ENCODE measurements around the gene DDAH1. TPM values are rescaled to one million over a fixed set of nuclear protein-coding genes. Genes with fewer than 3 reads are reported as not detected.

Gene DDAH1
- total RNA-seq, 1 donor from 2014 or later = 0.07 TPM

DNA sequence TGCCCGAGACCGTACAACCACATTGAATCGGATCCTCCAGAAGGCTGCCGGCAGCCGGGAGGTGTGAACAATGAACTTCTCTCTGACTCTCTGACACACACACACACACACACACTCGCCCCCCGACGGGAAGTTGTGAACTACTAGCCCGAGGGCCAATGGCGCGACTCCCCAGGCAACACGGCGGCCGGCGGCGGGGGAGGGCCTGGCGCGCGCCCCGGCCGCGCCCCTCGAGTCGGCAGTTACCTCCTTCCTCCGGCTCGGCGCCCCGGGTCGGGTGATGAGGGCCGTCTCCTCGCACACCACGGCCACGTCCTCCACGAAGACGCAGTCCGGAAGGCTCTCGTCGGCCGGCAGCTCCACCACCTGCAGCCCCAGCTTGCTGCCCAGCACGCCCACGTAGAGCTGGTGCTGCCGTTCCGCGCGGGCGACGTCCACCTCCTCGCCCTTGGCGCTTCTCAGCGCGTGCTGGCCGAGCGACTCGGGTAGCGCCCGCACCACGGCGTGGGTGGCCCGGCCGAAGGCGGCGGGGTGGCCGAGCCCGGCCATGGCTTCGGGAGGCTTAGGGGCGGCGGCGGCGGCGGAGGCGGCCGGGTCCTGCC is 361 bp downstream of the DDAH1 start:
- Mint-ChIP-seq H3K27ac (no peak overlapping the region), H3K4me3 (peak overlapping the region; percentile 76), H3K9me3 (no peaks in the 10 kb centered on the region), H3K36me3 (ENCODE audit: low read depth) (no peaks in the 10 kb centered on the region), H3K27me3 (peaks cover 44% of the 10 kb centered on the region), H3K4me1 (peaks cover 7% of the 10 kb centered on the region)
- TF ChIP-seq, protein P1, sequence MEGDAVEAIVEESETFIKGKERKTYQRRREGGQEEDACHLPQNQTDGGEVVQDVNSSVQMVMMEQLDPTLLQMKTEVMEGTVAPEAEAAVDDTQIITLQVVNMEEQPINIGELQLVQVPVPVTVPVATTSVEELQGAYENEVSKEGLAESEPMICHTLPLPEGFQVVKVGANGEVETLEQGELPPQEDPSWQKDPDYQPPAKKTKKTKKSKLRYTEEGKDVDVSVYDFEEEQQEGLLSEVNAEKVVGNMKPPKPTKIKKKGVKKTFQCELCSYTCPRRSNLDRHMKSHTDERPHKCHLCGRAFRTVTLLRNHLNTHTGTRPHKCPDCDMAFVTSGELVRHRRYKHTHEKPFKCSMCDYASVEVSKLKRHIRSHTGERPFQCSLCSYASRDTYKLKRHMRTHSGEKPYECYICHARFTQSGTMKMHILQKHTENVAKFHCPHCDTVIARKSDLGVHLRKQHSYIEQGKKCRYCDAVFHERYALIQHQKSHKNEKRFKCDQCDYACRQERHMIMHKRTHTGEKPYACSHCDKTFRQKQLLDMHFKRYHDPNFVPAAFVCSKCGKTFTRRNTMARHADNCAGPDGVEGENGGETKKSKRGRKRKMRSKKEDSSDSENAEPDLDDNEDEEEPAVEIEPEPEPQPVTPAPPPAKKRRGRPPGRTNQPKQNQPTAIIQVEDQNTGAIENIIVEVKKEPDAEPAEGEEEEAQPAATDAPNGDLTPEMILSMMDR (IDR thresholded peaks at IDR 0.05) = no peak
- intact Hi-C loops (cut with micrococcal nuclease) = loop anchor here (5.0 to 10.0 kb wide), 2 partner anchors 113 to 160 kb away; no protein-coding TSS in a partner anchor
- ATAC-seq (ENCODE audit: low read depth) (peak; percentile 70), DNase-seq (peak; percentile 26)
- CTCF ChIA-PET = no interaction called here
- POLR2A ChIA-PET = no interaction called here

DNA sequence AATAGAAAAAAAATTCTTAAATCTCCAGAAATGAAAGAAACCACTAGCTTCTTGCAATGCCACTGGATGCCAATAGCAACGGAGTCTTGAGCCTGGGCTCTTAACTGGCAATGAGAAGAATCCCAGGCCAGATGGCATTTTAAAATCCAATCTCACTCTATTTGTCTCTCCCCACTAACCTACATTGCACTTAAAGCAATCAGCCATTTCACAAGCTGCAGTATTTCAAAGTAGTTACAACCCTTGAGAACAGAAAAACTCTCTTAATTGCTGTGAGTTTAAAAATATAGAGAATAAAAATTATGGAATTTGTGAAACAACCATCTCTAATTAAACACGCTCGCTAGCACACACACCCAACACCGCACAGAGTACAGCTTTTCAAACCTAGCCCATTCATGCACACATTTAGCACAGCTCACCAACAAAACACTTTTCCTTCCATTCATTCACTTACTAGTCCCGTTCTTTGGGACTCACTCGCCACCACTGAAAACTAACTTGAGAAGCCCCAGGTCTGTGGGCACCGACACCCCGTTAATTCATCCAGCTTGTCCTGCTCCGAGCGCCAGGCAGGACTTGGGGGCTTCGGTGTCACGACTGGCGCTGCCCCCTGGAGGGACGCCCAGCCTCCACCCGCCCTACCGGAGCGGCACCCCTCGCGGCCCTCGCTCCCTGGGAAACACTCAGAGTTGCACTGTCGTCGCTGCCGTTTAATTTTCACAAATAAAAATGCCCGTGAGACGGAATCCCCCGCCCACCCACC is 1.0 kb downstream of the DDAH1 start:
- intact Hi-C loops (cut with micrococcal nuclease) = loop anchor here (10.0 kb wide), 1 partner anchor 159 kb away; no protein-coding TSS in a partner anchor
- ATAC-seq (ENCODE audit: low read depth) (no peak), DNase-seq (no peak)
- no peaks in the 10 kb centered on the region for H3K36me3 Mint-ChIP-seq (ENCODE audit: low read depth)
- peaks cover 7% of the 10 kb centered on the region for H3K4me1 Mint-ChIP-seq
- H3K4me3 Mint-ChIP-seq = peak overlapping the region; percentile 76
- POLR2A ChIA-PET = no interaction called here
- TF ChIP-seq, protein P1 (IDR thresholded peaks at IDR 0.05) = no peak
- no peaks in the 10 kb centered on the region for H3K9me3 Mint-ChIP-seq
- H3K27me3 Mint-ChIP-seq = peaks cover 44% of the 10 kb centered on the region
- CTCF ChIA-PET = no interaction called here
- no peak overlapping the region for H3K27ac Mint-ChIP-seq

DNA sequence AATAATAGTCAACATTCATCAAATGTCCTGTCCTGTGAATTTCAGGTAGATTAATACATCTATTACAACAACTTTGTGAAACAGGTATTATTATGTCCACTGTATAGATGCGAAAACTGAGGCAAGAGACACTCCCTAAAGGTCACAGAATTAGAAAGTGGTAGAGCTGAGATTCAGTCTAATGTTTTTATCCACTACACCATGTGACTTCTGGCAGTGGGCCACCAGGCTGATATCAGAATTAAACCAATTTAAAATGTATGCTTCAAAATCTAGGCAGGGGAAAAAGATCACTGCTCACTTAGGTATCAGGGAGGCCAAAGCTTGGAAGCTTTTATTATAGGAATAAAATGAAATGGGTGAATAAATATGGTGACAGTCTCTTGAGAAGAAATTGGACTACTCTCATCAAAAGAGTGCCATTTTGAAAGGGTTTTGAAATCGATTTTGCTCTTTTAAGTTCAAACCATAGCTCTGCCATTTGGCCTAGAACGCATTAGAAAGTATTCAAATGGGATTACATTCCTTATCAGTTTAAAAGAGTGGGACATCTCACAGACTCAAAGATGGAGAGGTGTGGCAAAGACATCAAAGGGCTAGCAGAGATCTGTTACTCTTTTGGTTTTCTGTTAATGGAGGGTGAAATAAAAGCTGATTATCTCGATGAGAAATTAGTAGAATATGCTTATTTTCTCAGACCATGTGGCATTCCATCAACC is 1.9 kb downstream of the DDAH1 start:
- ChIA-PET POLR2A (no interaction called here), CTCF (no interaction called here)
- Mint-ChIP-seq H3K36me3 (ENCODE audit: low read depth) (no peaks in the 10 kb centered on the region), H3K4me3 (no peak overlapping the region), H3K4me1 (peaks cover 7% of the 10 kb centered on the region), H3K27me3 (peaks cover 39% of the 10 kb centered on the region), H3K27ac (no peak overlapping the region), H3K9me3 (no peaks in the 10 kb centered on the region)
- ATAC-seq (ENCODE audit: low read depth) (no peak), DNase-seq (no peak)
- intact Hi-C loops (cut with micrococcal nuclease) = loop anchor here (10.0 kb wide), 1 partner anchor 158 kb away; no protein-coding TSS in a partner anchor
- TF ChIP-seq, protein P1 (IDR thresholded peaks at IDR 0.05) = no peak

DNA sequence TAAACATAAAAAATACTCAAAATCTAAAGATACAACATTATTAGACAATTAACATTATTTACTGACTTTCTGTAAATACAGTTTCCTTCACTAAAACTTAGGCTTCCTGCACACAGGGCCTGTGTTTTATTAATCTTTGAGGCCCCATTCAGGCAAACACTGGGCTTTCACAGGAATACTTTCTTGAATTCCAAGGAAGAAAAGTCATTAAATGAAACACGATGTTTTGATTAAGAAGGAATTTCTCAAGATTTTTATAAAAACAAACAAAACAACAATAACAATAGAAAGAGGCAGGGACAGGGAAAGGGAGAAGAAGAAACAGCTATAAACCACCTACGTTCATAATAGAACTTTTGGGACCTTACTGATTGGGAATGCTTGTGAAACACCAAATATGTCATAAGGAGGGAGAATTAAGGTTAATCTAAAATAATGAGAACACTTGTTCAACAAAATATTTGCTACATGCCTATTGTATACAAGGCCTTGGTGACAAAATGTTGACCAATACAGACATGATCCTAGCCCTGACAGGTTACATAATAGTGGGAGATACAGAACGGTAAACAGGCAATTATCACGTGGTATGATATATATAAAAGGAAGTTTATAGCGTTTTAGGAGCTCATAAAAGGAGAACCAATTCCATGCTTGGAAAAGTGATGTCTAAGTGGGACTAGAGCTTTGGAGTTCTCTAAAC is 3.6 kb downstream of the DDAH1 start:
- no peak overlapping the region for H3K27ac Mint-ChIP-seq
- TF ChIP-seq, protein P1 (IDR thresholded peaks at IDR 0.05) = no peak
- intact Hi-C loops (cut with micrococcal nuclease) = loop anchor here (10.0 kb wide), 1 partner anchor 157 kb away; no protein-coding TSS in a partner anchor
- no peaks in the 10 kb centered on the region for H3K36me3 Mint-ChIP-seq (ENCODE audit: low read depth)
- H3K27me3 Mint-ChIP-seq = peaks cover 33% of the 10 kb centered on the region
- CTCF ChIA-PET = no interaction called here
- no peak overlapping the region for H3K4me3 Mint-ChIP-seq
- ATAC-seq (ENCODE audit: low read depth) = no peak
- H3K4me1 Mint-ChIP-seq = peaks cover 7% of the 10 kb centered on the region
- no peak for DNase-seq
- no peaks in the 10 kb centered on the region for H3K9me3 Mint-ChIP-seq
- POLR2A ChIA-PET = interaction anchor here (0.6 kb wide), 1 partner anchor 185 kb away, joined by 3 read pairs; the partner anchor contains the start of gene BCL10

Measured in activated B cell treated with CpG ODN at 0.5 μM for 24 hours (primary cell).